ENCODE results near the gene EVI5. TPM values are rescaled to one million over a fixed set of nuclear protein-coding genes. Genes with fewer than 3 reads are reported as not detected.
"Not testable (repeated sequence)": the region's sequence is repeated elsewhere in the genome, so short reads cannot be mapped to it uniquely, and the experiment has no call there.

EVI5 gene
- total RNA-seq, 4 donors from 2014 or later, result 39.5 to 49.7 (median 48.6) TPM

- H3K4me1 ChIP-seq, result peaks cover 0 to 7% (median 0%) of the 10 kb centered on the region in 3 donors
- H3K9me3 ChIP-seq, result no peaks in the 10 kb centered on the region
- H3K27me3 ChIP-seq, result no peaks in the 10 kb centered on the region
- 92 to 100% methylated on average over 1 of the region's 1 CpG for WGBS, 2 donors (ENCODE audit: low coverage in 1 of 2)
- TF ChIP-seq POLR2AphosphoS5 (IDR thresholded peaks at IDR 0.05), result no peak
- H3K27ac ChIP-seq, result no peak overlapping the region
- no peaks in the 10 kb centered on the region for H3K36me3 ChIP-seq
- no peak overlapping the region for H3K4me3 ChIP-seq
- no peak for ATAC-seq
These were observed 30.7 kb downstream of the EVI5 start for GRCh38 chr1:92754000-92754718.

GRCh38 chr1:92752719-92753118 is 32.2 kb downstream of the EVI5 start:
- WGBS, 2 donors (ENCODE audit: low coverage in 1 of 2), result 65% methylated on average over 3 of the region's 3 CpGs
- no peak overlapping the region for H3K4me3 ChIP-seq
- ATAC-seq, result no peak
- no peaks in the 10 kb centered on the region for H3K27me3 ChIP-seq
- H3K36me3 ChIP-seq, result no peaks in the 10 kb centered on the region
- H3K9me3 ChIP-seq, result no peaks in the 10 kb centered on the region
- TF ChIP-seq POLR2A (IDR thresholded peaks at IDR 0.05) (no peak), EP300 (IDR thresholded peaks at IDR 0.05) (no peak), CTCF (IDR thresholded peaks at IDR 0.05) (no peak), POLR2AphosphoS5 (IDR thresholded peaks at IDR 0.05) (no peak)
- peaks cover 0 to 12% (median 0%) of the 10 kb centered on the region in 3 donors for H3K4me1 ChIP-seq
- H3K27ac ChIP-seq, result no peak overlapping the region

GRCh38 chr1:92749024-92749634 is 35.8 kb downstream of the EVI5 start:
- ATAC-seq, result no peak
- Histone ChIP-seq H3K4me1 (peaks cover 0 to 7% (median 0%) of the 10 kb centered on the region in 3 donors), H3K9me3 (no peaks in the 10 kb centered on the region), H3K36me3 (no peaks in the 10 kb centered on the region), H3K4me3 (no peak overlapping the region), H3K27ac (no peak overlapping the region), H3K27me3 (no peaks in the 10 kb centered on the region)
- TF ChIP-seq POLR2AphosphoS5 (IDR thresholded peaks at IDR 0.05), result no peak
- peak; percentile 37 to 64 (median 46) for TF ChIP-seq CTCF (IDR thresholded peaks at IDR 0.05)
- 100% methylated on average over 1 of the region's 1 CpG; no CpG with 5 or more reads in 1 of the 2 donors for WGBS, 2 donors (ENCODE audit: low coverage in 1 of 2)

- 71 to 89% methylated on average over 1 to 2 of the region's 3 CpGs for WGBS, 2 donors (ENCODE audit: low coverage in 1 of 2)
- no peak for ATAC-seq
- no peaks in the 10 kb centered on the region for H3K36me3 ChIP-seq
These were observed 36.8 kb downstream of the EVI5 start for GRCh38 chr1:92748138-92748537.

GRCh38 chr1:92747735-92748134 is 37.2 kb downstream of the EVI5 start:
- Histone ChIP-seq H3K36me3 (no peaks in the 10 kb centered on the region), H3K27me3 (no peaks in the 10 kb centered on the region), H3K4me3 (no peak overlapping the region), H3K27ac (no peak overlapping the region), H3K4me1 (peaks cover 0 to 7% (median 0%) of the 10 kb centered on the region in 3 donors), H3K9me3 (no peaks in the 10 kb centered on the region)
- WGBS, 2 donors (ENCODE audit: low coverage in 1 of 2), result 67 to 71% methylated on average over 1 of the region's 1 CpG
- TF ChIP-seq POLR2AphosphoS5 (IDR thresholded peaks at IDR 0.05), result no peak
- no peak for TF ChIP-seq EP300 (IDR thresholded peaks at IDR 0.05)
- no peak for TF ChIP-seq POLR2A (IDR thresholded peaks at IDR 0.05)
- TF ChIP-seq CTCF (IDR thresholded peaks at IDR 0.05), result no peak
- ATAC-seq, result no peak

More at GRCh38 chr1:92748138-92748537, 36.8 kb downstream of the EVI5 start:
- Histone ChIP-seq H3K4me1 (peaks cover 0 to 7% (median 0%) of the 10 kb centered on the region in 3 donors), H3K4me3 (no peak overlapping the region), H3K9me3 (no peaks in the 10 kb centered on the region), H3K27ac (no peak overlapping the region), H3K27me3 (no peaks in the 10 kb centered on the region)
- TF ChIP-seq POLR2A (IDR thresholded peaks at IDR 0.05) (no peak), EP300 (IDR thresholded peaks at IDR 0.05) (no peak), POLR2AphosphoS5 (IDR thresholded peaks at IDR 0.05) (no peak), CTCF (IDR thresholded peaks at IDR 0.05) (no peak)

GRCh38 chr1:92746255-92746654 is 38.7 kb downstream of the EVI5 start:
- not testable (repeated sequence) for H3K27ac ChIP-seq, H3K4me1 ChIP-seq, H3K27me3 ChIP-seq, ATAC-seq, H3K36me3 ChIP-seq, H3K4me3 ChIP-seq, H3K9me3 ChIP-seq
- 100% methylated on average over 1 of the region's 4 CpGs; no CpG with 5 or more reads in 1 of the 2 donors for WGBS, 2 donors (ENCODE audit: low coverage in 1 of 2)

Measured in gastroesophageal sphincter (tissue), 4 donors.